ENCODE data around the gene DNMBP.

DNA sequence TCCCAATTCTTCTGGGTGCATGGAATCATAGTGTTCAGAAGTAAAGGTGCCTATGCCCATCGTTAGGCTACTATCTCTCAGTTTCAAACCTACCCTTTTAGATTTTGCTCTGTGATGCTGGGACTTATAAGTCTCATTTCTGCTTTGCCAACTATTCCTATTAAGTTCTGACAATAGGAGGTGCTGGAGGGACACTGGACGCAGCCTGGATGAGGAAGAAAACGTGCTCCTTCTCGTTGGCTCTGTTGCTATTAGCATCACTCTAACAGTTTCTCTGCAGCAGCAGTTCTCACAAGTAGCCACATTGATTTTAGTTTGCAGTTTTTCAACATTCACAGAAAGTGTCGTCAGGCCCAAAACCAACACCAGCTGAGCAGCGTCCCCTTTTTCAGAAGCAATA is 154.9 kb downstream of the DNMBP start:
- TF ChIP-seq EZH2 (IDR thresholded peaks at IDR 0.05) = no peak
- peak; percentile 51 for TF ChIP-seq CTCF (IDR thresholded peaks at IDR 0.05)

Measured in neural progenitor cell (in vitro differentiated cells).